GM21786 (cell line): ENCODE measurements around the gene RIOX2.
"Not testable (repeated sequence)": the region's sequence is repeated elsewhere in the genome, so short reads cannot be mapped to it uniquely, and the experiment has no call there.

Experiments used
- ATAC-seq: cut with Tn5 transposase; IDR thresholded peaks from one replicate; pipeline ENCODE4 v1.9.1; 2021; ENCODE audit not compliant: unreplicated experiment

The RIOX2 gene

DNA sequence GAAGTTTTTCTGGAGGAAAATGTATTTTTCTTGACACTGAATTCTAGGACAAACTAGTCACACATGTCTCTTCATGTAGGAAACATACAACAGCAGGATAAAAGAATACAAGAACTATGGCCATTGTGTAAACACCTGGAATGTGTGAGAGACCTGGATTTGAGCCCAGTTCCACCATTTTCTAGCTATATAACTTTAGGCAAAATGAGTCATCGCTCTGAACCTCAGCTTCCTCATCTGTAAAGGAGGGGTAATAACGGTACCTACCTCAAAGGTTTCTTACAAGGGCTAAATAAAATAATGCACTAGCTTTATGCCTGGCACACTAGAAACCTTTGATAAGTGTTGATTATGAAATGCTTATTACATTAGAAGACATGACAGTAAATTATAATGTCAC is 57.8 kb downstream of the RIOX2 start:
- no peak for ATAC-seq

DNA sequence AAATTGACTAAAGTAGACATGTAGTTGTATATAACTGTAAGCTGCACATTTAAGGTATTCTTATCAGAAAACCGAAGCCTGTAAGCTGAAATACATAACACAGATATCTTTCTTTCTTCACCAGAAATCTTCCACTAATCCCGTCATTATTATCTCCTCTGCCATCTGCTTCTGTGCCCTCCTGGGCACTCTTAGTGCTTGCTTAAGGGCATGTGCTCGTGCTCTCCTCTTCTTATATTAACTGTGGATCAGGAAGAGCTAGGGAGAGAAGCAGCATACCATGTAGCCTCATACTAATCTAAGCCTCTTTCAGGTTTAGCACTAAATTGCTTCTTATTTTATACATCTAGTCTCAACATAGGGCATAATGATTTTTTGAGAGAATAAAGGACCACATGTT is 60.8 kb downstream of the RIOX2 start:
- no peak for ATAC-seq

DNA sequence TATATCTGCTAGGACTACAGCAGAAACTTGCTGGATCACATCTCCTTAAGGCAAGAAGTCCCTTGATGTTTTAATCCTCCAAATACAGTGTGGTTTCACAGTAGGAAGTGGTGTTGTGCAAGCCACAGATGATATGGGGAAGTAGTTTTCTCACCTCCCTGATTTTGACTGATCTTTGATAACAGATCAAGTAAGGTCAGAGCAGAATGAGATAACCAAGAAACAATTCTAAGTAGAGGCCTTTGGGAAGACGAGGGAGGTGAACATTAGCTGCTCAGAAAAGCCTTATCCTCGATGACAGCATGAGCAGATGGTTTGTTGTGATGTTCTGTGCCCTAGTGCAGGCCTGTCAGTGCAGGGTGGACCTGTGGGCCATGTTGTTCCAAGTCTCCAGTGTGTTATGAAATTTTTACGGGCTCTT is 61.3 kb downstream of the RIOX2 start:
- no peak for ATAC-seq

DNA sequence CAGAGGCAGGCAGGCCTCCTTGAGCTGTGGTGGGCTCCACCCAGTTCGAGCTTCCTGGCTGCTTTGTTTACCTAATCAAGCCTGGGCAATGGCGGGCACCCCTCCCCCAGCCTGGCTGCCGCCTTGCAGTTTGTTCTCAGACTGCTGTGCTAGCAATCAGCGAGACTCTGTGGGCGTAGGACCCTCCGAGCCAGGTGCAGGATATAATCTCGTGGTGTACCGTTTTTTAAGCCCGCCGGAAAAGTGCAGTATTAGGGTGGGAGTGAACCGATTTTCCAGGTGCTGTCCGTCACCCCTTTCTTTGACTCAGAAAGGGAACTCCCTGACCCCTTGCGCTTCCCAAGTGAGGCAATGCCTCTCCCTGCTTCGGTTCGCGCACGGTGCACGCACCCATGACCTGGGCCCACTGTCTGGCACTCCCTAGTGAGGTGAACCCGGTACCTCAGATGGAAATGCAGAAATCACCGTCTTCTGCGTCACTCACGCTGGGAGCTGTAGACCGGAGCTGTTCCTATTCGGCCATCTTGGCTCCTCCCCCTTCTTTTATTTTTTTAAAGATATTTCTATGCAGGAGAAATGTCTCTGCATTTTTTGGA is 61.9 kb downstream of the RIOX2 start:
- ATAC-seq = not testable (repeated sequence)

DNA sequence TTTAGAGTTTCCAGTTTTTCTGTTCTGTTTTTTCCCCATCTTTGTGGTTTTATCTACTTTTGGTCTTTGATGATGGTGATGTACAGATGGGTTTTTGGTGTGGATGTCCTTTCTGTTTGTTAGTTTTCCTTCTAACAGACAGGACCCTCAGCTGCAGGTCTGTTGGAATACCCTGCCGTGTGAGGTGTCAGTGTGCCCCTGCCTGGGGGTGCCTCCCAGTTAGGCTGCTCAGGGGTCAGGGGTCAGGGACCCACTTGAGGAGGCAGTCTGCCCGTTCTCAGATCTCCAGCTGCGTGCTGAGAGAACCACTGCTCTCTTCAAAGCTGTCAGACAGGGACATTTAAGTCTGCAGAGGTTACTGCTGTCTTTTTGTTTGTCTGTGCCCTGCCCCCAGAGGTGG is 62.4 kb downstream of the RIOX2 start:
- ATAC-seq = not testable (repeated sequence)

DNA sequence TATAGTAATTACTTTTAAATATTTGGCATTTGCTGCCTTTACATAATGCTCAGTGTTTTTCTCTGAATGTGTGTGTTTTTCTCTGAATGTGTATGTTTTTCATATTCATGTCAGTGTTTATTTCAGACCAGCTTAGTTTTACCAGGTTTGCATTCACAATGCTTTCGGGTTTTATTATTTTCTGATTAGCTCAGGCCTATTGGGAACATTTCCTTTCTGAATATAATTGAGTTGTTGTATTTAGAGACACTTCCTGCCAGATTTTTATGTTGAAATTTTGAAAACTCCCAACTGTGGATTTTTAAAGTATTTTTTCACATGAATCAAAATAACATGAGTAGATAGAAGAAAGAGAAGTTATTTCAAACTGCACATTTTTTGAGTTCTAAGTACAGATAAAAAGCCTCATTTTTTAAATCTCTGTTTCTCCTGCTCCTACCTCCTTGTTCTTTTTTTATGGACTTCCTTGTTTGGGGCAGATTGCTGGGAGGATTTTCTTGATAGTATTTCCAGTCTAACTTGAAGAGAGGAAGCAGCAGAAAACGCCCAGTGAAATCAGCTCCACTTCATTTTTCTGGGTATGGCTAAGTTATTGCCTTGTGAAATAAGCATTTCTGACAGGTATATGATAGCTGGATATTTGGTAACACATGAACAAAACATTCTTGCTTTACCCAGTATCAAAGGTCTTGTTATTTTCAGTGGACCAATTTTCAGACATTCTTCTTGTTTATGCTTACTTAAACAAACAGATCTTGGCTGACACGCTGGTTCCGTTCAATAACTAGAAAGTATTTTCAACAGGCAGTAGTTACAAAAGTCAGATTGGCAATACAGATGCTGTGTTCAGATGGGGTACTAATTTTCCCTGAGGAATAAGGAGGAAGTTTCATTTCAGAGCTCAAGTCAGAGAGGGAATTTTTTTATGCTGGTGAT is 70.7 kb downstream of the RIOX2 start:
- ATAC-seq = no peak

DNA sequence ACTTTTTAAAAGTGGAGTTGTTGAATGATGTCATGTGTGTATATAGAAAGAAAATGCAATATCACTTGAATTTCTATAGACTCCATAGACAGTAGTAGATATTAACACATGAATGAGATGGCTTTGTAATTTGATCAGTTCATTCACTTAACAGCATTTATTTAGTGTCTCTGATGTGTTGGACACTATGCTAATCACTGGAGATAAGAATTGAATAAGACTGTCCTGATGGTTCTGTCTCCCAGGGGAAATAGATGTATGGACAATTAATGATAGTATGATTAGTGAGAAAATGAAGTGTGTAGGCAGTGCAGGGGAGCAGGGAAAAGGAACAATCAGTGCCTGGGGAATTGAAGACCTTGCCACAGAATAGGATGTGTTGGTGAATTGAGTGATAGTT is 72.9 kb downstream of the RIOX2 start:
- no peak for ATAC-seq

DNA sequence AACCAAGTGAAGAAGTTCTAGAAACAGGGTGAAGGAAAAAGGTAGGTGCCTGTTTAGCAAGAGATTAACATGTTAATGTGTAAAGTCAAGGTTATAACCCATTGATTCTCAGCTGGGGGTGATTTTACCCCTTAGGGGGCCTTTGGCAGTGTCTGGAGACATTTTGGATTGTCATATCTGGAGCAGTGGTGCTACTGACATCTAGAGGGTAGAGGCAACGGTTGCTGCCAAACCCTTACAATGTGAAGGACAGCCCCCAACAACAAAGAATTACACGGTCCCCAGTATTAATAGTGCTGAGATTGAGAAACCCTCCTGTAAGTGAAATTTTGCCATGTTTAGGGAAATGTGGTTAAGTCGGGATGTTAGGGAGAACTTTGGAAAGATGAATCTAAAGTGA is 75.7 kb downstream of the RIOX2 start:
- ATAC-seq = no peak

DNA sequence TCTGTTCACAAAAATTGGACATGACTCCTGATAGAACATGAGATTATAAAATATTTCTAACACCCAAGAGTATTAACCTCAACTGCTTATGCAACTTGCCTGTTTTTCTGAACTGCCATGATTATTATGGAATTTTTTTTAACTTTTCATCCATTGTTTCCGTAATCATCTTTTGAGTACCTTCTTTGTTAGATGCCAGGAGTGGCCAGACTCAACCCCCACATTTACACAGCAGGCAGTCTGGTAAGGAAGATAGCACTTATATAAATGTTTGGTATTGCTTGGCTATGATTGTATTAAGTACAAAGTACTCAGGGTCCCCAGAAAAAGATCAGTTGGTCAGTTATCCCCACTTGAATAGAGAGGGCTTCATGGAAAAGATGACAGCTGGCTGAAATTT is 76.1 kb downstream of the RIOX2 start:
- ATAC-seq = no peak

DNA sequence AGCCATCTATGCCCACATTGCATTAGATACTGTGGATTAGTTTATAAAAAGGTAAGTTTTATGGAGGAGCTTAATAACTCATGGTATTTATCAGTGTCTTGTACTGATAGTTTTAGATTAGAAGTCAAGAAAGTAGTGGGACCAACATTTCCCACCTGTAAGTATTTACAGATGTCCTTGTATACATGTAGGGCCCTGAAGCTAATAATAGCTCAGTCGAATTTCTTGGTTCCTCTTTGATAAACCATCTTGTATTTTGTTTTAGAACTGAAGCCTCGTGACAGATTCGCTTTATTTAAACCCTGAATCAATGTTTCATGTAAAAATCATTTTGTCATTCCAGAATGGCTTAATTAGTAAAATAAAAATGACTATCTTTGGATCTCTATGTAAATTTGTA is 77.0 kb downstream of the RIOX2 start:
- peak; percentile 75 for ATAC-seq

DNA sequence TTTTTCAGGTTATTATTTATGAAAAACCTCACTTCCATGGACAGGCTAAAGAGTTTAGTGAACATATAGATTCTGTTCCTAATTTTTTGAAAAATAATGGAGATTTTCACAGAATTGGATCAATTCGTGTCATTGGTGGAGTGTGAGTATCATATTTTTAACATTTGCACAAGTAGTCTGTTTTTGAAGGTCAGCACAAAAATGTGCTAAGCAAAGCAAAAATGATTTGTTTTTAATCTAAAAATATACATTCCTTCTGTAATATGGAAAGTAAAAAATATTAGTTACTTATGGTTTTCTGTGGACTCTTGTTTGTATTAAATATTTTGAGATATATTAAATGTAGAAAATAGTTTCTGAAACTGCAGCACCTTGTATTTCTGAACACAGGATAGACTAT is 79.4 kb downstream of the RIOX2 start:
- no peak for ATAC-seq
